Hindlimb muscle (tissue), 1 donor: ENCODE data around the gene OCA2. TPM values are rescaled to one million over a fixed set of nuclear protein-coding genes. Genes with fewer than 3 reads are reported as not detected.
"Not testable (repeated sequence)": the region's sequence is repeated elsewhere in the genome, so short reads cannot be mapped to it uniquely, and the experiment has no call there.

Source experiments
- DNase-seq: peaks from one replicate; pipeline ENCODE4 v3.0.0-alpha.2; 2013
- polyA plus RNA-seq: library from polyadenylated mRNA; unstranded; fragments of 120-200 nt; gene quantifications from one replicate; pipeline ENCODE4 v1.2.1, GENCODE V29; 2013; ENCODE audit not compliant: insufficient read length

OCA2 gene
- polyA plus RNA-seq, 1 donor = 4.5 TPM

- DNase-seq = no peak
Measured at GRCh38 chr15:27993996-27994780, 104.9 kb downstream of the OCA2 start.

- no peak for DNase-seq
Measured at GRCh38 chr15:27993544-27993943, 105.6 kb downstream of the OCA2 start.

- DNase-seq = no peak
Measured at GRCh38 chr15:27990521-27991515, 108.3 kb downstream of the OCA2 start.

GRCh38 chr15:27989838-27990237 lies 109.3 kb downstream of the OCA2 start:
- no peak for DNase-seq

GRCh38 chr15:27989427-27989826 lies 109.7 kb downstream of the OCA2 start:
- DNase-seq = no peak

GRCh38 chr15:27985099-27985498 lies 114.0 kb downstream of the OCA2 start:
- DNase-seq = no peak

- no peak for DNase-seq
Measured at GRCh38 chr15:27983496-27983895, 115.6 kb downstream of the OCA2 start.

- DNase-seq = no peak
Measured at GRCh38 chr15:27977696-27978095, 121.4 kb downstream of the OCA2 start.

- DNase-seq = no peak
Measured at GRCh38 chr15:27973886-27974285, 125.2 kb downstream of the OCA2 start.

GRCh38 chr15:27970661-27971392 lies 128.3 kb downstream of the OCA2 start:
- DNase-seq = no peak

- no peak for DNase-seq
Measured at GRCh38 chr15:27967541-27967940, 131.6 kb downstream of the OCA2 start.

GRCh38 chr15:27965546-27965945 lies 133.6 kb downstream of the OCA2 start:
- DNase-seq = no peak

GRCh38 chr15:27961801-27962200 lies 137.3 kb downstream of the OCA2 start:
- DNase-seq = no peak

- no peak for DNase-seq
Measured at GRCh38 chr15:27958911-27959578, 140.1 kb downstream of the OCA2 start.

GRCh38 chr15:27956285-27956684 lies 142.8 kb downstream of the OCA2 start:
- DNase-seq = no peak

GRCh38 chr15:27955087-27955486 lies 144.0 kb downstream of the OCA2 start:
- no peak for DNase-seq

- DNase-seq = not testable (repeated sequence)
Measured at GRCh38 chr15:27952593-27952992, 146.5 kb downstream of the OCA2 start.

GRCh38 chr15:27951191-27951890 lies 147.8 kb downstream of the OCA2 start:
- DNase-seq = no peak

GRCh38 chr15:27949089-27949488 lies 150.0 kb downstream of the OCA2 start:
- DNase-seq = no peak

GRCh38 chr15:27939246-27939645 lies 159.9 kb downstream of the OCA2 start:
- DNase-seq = no peak

- no peak for DNase-seq
Measured at GRCh38 chr15:27937851-27938250, 161.3 kb downstream of the OCA2 start.

GRCh38 chr15:27936164-27936563 lies 163.0 kb downstream of the OCA2 start:
- no peak for DNase-seq
